GM19351 (cell line): ENCODE data around the gene FBXO31.
A peak's percentile ranks its signal among the peaks of the same experiment; 100 is the strongest.
"Not testable (repeated sequence)": the region's sequence is repeated elsewhere in the genome, so short reads cannot be mapped to it uniquely, and the experiment has no call there.

Experiments used
- ATAC-seq: cut with Tn5 transposase; IDR thresholded peaks from one replicate; pipeline ENCODE4 v1.9.1; 2021; ENCODE audit warnings: mild to moderate bottlenecking, moderate library complexity; ENCODE audit not compliant: unreplicated experiment

Gene FBXO31

GRCh38 chr16:87411375-87412271 lies 28.0 kb upstream of the FBXO31 start:
- no peak for ATAC-seq

GRCh38 chr16:87410968-87411367 lies 27.4 kb upstream of the FBXO31 start:
- ATAC-seq: no peak

DNA sequence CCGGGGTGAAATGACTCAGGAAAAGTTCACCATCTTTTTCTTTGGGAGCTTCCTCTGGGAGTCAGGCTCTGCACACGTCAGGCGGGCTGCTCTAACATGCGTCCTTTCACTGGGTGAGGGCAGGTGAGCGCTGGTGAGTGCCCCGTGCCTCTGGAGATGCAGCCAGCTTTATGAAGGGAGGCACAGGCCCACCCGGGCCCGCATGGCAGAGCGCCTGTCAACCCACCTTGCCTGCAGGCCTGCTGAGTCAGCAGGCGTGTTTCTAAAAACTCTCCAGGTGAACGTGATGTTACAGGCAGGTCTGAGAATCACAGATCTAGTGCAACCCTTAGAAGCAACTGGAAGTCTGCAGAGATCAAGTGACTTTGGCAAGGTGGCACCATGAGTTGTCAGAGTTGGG lies 27.0 kb upstream of the FBXO31 start:
- no peak for ATAC-seq

- no peak for ATAC-seq
These were observed 26.2 kb upstream of the FBXO31 start for GRCh38 chr16:87409781-87410180.

- ATAC-seq: no peak
These were observed 25.6 kb upstream of the FBXO31 start for GRCh38 chr16:87409153-87409552.

- no peak for ATAC-seq
These were observed 24.0 kb upstream of the FBXO31 start for GRCh38 chr16:87407511-87408112.

DNA sequence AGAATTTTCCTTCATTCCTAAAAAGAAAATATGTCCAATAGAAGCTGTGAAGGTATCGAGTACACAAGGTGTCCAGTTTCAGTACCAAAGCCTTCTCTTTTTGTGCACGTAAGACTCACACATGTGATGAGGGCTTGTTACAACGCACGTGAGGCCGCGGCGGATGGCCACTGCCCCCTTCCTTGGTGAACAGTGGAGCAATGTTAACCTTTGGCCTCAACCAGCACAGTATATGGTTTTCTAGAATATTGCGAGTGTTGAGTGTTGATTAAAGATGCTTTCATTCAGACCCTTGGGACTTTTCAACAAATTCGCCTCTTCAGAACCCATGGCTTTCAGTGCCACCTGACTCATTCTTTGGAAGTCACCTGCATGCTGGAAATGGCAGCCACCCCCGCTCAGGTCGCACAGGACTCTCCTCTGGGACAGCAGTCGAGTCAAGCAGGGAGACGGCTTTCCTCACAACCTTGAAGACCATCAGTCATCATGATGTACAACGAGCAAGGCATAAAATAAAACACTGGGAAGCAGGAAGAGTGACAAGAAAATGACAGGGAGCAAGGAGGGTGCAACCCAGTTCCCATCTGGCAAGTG lies 23.0 kb upstream of the FBXO31 start:
- no peak for ATAC-seq

GRCh38 chr16:87404764-87405625 lies 21.4 kb upstream of the FBXO31 start:
- no peak for ATAC-seq

DNA sequence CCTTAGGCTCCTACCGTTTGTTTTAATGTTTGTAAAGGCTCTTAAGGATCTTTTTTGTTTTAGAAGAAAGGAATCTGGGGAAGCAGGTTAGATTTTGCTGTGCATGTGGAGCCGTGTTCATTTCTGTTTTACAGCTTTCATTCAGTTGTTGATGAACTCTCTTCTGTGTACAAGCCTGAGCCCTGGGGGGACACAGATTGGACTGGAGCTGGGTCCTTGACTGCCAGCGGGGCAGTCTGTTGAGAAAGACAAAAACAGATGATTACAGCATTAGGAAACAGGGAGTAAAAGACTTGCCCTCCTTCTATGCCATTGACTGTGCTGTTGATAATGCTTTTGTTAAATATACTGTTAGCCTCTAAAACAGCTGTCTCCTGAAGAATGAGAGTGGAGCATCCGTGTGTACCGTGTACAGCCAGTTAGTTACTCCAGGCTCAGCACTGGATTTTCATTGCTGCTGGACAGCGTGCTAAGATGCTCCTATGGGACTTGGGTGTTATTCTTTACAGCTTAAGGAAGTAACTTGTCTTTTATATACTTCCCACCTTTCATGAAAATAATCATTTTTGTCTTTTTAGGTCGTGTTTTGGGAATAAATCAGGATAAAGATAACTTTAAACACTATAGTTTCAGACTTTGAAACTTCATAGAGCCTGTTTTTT lies 11.7 kb upstream of the FBXO31 start:
- ATAC-seq: no peak

DNA sequence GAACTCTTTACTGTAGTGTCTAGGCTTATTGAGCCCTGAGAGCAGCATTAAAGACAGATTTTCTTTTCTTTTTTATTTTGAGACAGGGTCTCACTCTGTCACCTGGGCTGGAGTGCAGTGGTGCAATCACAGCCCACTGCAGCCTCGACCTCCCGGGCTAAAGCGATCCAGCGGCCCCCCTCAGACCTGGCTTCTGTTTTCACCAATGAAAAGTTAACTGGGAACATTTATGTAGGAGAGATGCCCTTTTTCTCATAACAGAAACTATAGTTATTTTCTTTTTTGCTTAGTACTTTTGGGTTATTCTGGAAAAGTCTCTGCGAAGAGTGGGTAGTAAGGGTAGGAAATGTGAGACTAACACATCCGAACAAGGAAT lies 10.1 kb upstream of the FBXO31 start:
- ATAC-seq: no peak

GRCh38 chr16:87392821-87393679 lies 9.5 kb upstream of the FBXO31 start:
- no peak for ATAC-seq

GRCh38 chr16:87391950-87392820 lies 8.6 kb upstream of the FBXO31 start, which contains the start of gene MAP1LC3B:
TSS of gene MAP1LC3B (plus strand) at chr16:87392336. CDS start at chr16:87392428, 92 bp downstream.
- ATAC-seq: peak; percentile 59

GRCh38 chr16:87391324-87391949 lies 7.9 kb upstream of the FBXO31 start:
- ATAC-seq: peak; percentile 13

GRCh38 chr16:87390641-87391323 lies 7.2 kb upstream of the FBXO31 start:
- ATAC-seq: no peak

DNA sequence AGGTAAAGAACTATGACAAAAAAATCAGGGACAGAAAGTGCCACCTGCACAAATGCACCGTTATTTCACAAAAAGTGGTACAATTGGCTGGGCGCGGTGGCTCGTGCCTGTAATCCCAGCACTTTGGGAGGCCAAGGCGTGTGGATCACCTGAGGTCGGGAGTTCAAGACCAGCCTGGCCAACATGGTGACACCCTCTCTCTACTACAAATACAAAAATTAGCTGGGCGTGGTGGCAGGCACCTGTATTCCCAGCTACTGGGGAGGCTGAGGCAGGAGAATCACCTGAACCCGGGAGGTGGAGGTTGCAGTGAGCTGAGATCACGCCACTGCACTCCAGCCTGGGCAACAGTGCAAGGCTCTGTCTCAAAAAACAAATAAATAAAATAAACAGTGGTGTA lies 6.3 kb upstream of the FBXO31 start:
- not testable (repeated sequence) for ATAC-seq

- ATAC-seq: no peak
These were observed 5.7 kb upstream of the FBXO31 start for GRCh38 chr16:87389245-87389644.

- no peak for ATAC-seq
These were observed 5.2 kb upstream of the FBXO31 start for GRCh38 chr16:87388818-87389134.
